ENCODE measurements around the gene C1orf174.

The C1orf174 gene

GRCh38 chr1:3894626-3895278 lies 5.3 kb downstream of the C1orf174 start:
- no peak for DNase-seq (ENCODE audit: low read depth)

GRCh38 chr1:3893190-3893589 lies 6.9 kb downstream of the C1orf174 start:
- DNase-seq (ENCODE audit: low read depth), result no peak

GRCh38 chr1:3892748-3893147 lies 7.3 kb downstream of the C1orf174 start:
- no peak for DNase-seq (ENCODE audit: low read depth)

- no peak for DNase-seq (ENCODE audit: low read depth)
Measured at GRCh38 chr1:3891329-3891865, 8.7 kb downstream of the C1orf174 start.

- DNase-seq (ENCODE audit: low read depth), result no peak
Measured at GRCh38 chr1:3890389-3891328, 9.4 kb downstream of the C1orf174 start.

- no peak for DNase-seq (ENCODE audit: low read depth)
Measured at GRCh38 chr1:3889936-3890335, 10.1 kb downstream of the C1orf174 start.

GRCh38 chr1:3888301-3888700 lies 11.8 kb downstream of the C1orf174 start:
- DNase-seq (ENCODE audit: low read depth), result no peak

- no peak for DNase-seq (ENCODE audit: low read depth)
Measured at GRCh38 chr1:3886691-3887090, 13.4 kb downstream of the C1orf174 start.

- DNase-seq (ENCODE audit: low read depth), result no peak
Measured at GRCh38 chr1:3886106-3886670, 13.9 kb downstream of the C1orf174 start.

- no peak for DNase-seq (ENCODE audit: low read depth)
Measured at GRCh38 chr1:3885611-3886010, 14.5 kb downstream of the C1orf174 start.

- DNase-seq (ENCODE audit: low read depth), result no peak
Measured at GRCh38 chr1:3884966-3885365, 15.1 kb downstream of the C1orf174 start.

GRCh38 chr1:3883194-3883925 lies 16.7 kb downstream of the C1orf174 start:
- no peak for DNase-seq (ENCODE audit: low read depth)

GRCh38 chr1:3881193-3881480 lies 18.9 kb downstream of the C1orf174 start:
- DNase-seq (ENCODE audit: low read depth), result no peak

GRCh38 chr1:3880429-3881192 lies 19.5 kb downstream of the C1orf174 start:
- DNase-seq (ENCODE audit: low read depth), result no peak

- no peak for DNase-seq (ENCODE audit: low read depth)
Measured at GRCh38 chr1:3879787-3880428, 20.2 kb downstream of the C1orf174 start.

- no peak for DNase-seq (ENCODE audit: low read depth)
Measured at GRCh38 chr1:3879099-3879498, 21.0 kb downstream of the C1orf174 start.

GRCh38 chr1:3876716-3877115 lies 23.4 kb downstream of the C1orf174 start:
- no peak for DNase-seq (ENCODE audit: low read depth)

- no peak for DNase-seq (ENCODE audit: low read depth)
Measured at GRCh38 chr1:3874736-3875135, 25.3 kb downstream of the C1orf174 start.

- no peak for DNase-seq (ENCODE audit: low read depth)
Measured at GRCh38 chr1:3872546-3872945, 27.5 kb downstream of the C1orf174 start.

GRCh38 chr1:3871451-3871805 lies 28.6 kb downstream of the C1orf174 start:
- DNase-seq (ENCODE audit: low read depth), result no peak

- DNase-seq (ENCODE audit: low read depth), result no peak
Measured at GRCh38 chr1:3869751-3870301, 30.2 kb downstream of the C1orf174 start.
